Stimulated activated CD8-positive, alpha-beta memory T cell treated with anti-CD3 and anti-CD28 coated beads, Interleukin-15, amount 100 ng/mL, for 1 hour (primary cell): ENCODE data around the gene KDM1B.

ENCODE experiments used
- DNase-seq: peaks from one replicate; pipeline ENCODE4 v3.0.0-alpha.2; 2020; ENCODE audit warnings: low read depth

KDM1B gene

DNA sequence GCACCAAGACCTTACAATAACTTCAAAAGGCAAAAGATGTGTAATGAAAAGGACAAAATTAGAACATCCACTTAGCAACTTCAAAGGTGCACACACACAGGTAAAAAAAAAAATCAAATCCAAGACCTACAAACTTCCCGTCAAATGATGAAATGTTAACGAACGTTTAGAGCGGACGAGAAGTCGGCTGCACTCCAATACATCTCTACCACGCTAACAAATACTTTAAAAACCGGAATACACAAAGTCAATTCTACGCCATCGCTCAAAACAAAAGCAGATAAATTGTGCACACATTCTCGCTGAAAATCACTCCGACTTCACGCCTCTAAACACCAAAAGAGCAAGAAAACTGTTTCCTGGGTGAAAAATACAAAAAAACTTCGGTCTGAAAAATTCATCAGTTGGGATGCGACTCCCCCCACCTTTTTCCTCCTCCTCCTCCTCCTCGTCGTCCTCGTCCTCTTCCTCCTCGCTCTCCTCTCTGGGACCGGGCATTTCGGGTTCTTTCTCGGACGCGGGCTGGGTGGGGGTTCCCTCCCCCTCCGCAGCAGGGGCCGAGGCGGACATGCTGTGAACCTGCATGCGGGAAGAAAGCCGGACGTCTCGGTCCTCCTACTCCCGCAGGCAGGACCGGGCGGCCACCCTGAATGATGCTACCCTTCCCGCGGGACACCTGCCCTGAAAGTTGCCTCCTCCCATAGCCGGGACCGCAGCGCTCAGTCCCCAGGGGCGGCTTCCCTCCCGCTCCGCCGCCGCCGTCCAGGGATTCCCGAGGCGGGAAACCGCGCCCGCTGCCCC is 108.4 kb downstream of the KDM1B start:
- DNase-seq = no peak

DNA sequence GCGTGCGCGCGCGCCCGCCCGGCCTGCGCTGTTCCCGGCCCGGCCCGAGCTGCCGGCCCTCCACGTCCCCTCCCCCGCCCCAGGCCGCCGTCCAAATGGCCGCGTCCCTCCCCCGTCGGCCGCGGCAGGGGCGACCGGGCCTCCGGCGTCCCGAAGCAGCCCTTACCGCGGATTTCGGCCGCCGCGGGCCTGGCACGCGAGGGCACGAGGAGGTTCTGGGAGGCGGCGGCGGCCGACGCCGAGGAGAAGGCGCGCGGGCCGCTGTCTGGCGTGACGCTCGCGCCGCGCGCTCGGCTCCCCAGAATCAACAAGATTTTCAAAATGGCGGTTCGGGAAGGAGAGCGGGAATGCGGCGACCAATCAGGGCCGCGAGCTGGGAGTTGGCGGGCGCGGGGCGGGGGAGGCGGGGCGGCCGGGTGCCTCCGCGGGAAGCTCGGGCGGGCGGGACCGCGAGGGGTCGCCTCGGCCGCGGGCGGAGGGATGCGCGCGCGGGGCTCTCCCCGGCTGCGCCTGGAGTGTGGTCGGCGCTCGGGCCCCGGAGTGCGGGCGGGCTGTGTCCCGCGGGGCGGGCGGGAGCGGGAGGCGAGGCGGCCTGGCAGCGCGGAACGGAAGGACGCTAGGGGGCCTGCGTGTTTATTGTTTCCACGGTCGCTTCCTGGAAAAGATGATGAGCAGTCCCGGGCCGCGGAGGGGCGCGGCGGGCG is 109.1 kb downstream of the KDM1B start, which contains the start of gene DEK:
DEK (minus strand) TSS at position 312 of the 704 bp plus-strand sequence. CDS start 543 bp downstream, outside the sequence.
- peak; percentile 75 for DNase-seq

DNA sequence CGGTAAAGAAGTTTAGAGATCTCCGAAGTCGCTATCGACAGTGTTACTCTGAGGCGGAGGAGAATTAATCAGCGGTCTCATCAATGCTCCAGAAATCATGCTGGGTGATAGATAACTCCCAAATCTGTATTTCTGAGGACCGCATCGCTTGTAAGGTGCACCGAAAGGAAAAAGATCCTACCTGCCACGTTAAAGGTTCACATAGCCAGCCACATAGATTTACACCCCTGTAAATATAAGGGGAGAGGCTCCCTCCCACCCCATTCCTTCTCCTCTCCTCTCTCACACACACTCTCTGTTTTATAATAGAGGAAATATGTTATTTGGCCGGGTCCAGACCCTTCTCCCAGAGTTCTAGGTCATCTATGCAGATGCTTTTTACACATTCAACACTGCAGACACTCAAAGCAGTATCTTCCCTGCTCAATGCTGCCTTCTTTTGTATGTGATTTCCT is 109.7 kb downstream of the KDM1B start:
- DNase-seq = no peak

DNA sequence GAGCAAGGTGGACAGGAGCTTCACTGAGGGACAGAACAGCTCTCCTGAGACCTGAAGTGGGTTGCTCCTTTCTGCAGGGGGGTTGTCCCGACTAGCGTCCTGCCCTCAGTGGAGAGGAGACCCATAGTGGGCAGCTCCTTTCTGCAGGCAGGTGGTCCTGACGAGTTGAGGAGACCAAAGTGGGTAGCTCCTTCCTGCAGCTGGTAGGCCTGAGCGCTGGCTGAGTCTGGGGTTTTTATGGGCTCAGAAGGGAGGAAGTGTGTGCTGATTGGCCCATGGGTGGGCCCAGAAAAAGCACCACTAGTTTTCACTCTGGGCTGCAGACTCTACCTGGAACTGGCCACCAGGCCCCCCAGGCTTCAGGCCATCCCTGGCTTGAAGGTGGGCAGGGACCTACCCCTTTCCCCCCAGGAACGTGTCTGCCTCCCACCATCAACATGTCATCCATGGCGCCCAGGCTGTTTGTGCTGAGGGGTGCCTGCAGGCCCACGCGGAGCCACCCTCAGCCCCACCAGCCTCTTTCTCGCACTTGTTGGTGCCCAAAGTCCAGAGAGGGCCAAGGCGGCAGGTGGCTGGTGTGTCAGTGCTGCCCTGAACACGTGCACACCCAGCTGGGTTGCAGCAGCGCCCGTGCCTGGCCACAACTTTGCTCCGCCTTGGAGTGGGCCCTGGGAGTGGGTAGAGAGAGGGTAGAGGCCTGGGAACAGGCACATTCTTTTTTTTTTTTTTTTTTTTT is 110.7 kb downstream of the KDM1B start:
- no peak for DNase-seq

DNA sequence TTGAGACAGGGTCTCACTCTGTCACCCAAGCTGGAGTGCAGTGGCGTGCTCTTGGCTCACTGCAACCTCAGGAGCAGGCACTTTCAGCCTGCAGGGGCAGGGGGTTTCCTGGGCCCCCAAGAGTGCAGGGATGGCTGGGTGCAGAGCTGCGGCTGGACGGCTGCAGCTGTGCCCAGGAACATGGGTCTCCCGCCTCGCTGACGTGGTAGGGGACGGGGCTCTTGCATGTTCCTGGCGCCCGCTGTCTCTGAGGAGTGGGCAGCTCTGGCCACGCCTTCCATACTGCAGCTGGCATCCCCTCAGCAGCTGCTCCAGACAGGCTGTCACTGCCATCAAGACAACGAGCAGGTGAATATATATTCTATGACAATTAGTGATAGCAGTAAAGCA is 111.3 kb downstream of the KDM1B start:
- DNase-seq = no peak

DNA sequence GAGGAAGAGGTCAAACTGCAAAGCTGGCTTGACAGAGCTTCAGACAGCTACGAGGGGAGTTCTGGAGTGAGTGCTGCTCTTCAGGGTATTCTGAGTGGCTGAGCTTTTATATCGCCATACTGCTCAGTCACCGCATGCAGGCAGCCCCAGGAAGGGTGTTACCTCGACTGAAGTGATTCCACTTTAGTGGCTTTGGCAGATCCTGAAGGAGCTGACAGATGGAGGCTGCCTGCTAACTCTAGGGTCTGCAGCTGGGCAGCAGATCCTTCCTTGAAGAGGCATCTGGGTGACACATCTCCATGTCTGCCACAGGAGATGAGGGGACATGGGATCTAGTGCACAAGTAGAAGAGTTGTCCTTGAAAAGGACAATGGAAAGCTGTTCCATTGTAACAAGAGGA is 112.8 kb downstream of the KDM1B start:
- no peak for DNase-seq

DNA sequence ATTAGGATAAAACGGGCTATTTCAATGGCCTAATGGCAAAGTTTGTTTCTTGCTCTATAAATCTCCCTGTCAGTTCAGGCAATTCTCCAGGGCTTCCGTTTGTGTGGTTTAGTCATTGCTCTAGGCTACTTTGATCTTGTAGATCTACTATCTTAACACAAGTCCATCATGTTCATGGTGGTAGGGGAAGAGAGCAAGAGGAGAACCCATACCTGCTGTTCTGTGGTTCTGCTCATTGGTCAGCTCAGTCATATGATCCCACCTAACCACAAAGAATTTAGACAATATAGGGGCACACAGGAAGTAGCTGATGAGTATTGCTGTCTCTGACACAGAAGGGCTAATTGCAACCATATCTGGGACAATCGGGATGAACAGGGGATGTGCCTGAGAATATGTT is 114.0 kb downstream of the KDM1B start:
- no peak for DNase-seq

DNA sequence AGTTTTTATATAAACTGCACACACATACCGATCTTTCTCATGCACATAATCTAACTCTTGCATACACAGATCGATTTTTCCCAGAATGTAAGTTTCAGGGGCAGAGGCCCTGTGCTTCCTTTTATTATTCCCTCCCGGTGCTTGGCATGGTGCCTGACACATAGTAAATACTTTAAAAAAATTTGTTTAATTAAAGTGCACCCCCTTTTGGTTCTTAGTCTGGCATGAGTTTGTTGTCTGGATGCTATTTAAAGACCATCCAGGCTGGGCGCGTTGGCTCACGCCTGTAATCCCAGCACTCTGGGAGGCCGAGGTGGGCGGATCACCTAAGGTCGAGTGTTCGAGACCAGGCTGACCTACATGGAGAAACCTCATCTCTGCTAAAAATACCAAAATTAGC is 114.5 kb downstream of the KDM1B start:
- DNase-seq = no peak

DNA sequence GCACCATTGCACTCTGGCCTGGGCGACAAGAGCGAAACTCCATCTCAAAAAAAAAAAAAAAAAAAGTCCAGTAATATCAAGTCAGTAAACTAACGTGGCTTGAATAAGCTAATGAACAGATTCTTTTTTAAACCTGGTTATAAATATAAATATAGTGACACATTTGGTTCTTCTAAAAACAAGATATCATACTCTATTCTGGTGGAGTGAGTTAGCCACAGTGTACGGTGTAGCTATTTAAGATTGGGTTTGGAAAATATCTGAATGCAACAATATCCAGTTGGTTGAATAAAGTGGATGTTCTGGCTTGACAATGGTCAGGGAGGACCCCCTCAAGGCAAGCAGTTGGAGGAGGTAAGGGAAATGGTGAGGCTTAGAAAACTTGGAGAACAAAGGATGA is 115.0 kb downstream of the KDM1B start:
- no peak for DNase-seq
